Panc1 (cell line): ENCODE data around the gene SMARCA2. TPM values are rescaled to one million over a fixed set of nuclear protein-coding genes. Genes with fewer than 3 reads are reported as not detected.

Experiments
- ATAC-seq: fragments of 200-7000 bp; cut with Tn5 transposase; 2 replicates; pipeline ENCODE4 v1.9.1; 2020; ENCODE audit warnings: mild to moderate bottlenecking, moderate library complexity
- BruUV-seq: library from RNA; stranded (reverse); fragments of 400-500 nt; replicated peaks from 2 replicates; lab custom pipeline; 2021; lab: Mats Ljungman, UMichigan
- CTCF ChIA-PET: fragments of 300-600 bp; sonication (Branson Sonifier 250); formaldehyde crosslinking; loops from one replicate; lab custom pipeline; 2022; ENCODE audit warnings: antibody characterized with exemption; lab: Charles Lee
- POLR2A ChIA-PET: fragments of 300-600 bp; sonication (Branson Sonifier 250); formaldehyde crosslinking; loops from one replicate; lab custom pipeline; 2022; ENCODE audit warnings: antibody characterized with exemption; lab: Charles Lee
- DNase-seq: peaks from one replicate; pipeline ENCODE4 v3.0.0-alpha.2; 2010; ENCODE audit warnings: low read depth, low spot score
- H3K27ac ChIP-seq: 2 replicates; pipeline ENCODE4 v1.5.1; 2011; ENCODE audit warnings: mild to moderate bottlenecking, low read length, inconsistent platforms
- H3K27me3 ChIP-seq: fragments of 200-500 bp; sonication (Bioruptor generic); 2 replicates; pipeline ENCODE4 v1.6.0; 2014; ENCODE audit warnings: low read length, inconsistent platforms; ENCODE audit not compliant: control insufficient read depth, insufficient read depth
- H3K36me3 ChIP-seq: fragments of 200-500 bp; sonication (Bioruptor generic); 2 replicates; pipeline ENCODE4 v1.5.1; 2014; ENCODE audit warnings: inconsistent platforms, mild to moderate bottlenecking, low read length, moderate library complexity; ENCODE audit not compliant: control insufficient read depth, insufficient read depth
- H3K4me1 ChIP-seq: 2 replicates; pipeline ENCODE4 v1.5.1; 2011; ENCODE audit warnings: inconsistent platforms, mild to moderate bottlenecking, low read length, moderate library complexity; ENCODE audit not compliant: control insufficient read depth, insufficient read depth
- H3K4me3 ChIP-seq, 2 experiments: 2 replicates each; pipeline ENCODE4 v1.5.1; 2011 to 2012; ENCODE audit warnings: low read depth in 2 of 2, low read length in 2 of 2, mild to moderate bottlenecking in 2 of 2, inconsistent platforms in 1 of 2, moderate library complexity in 1 of 2
- H3K9me3 ChIP-seq: fragments of 200-500 bp; sonication (Bioruptor generic); 2 replicates; pipeline ENCODE4 v1.5.1; 2014; ENCODE audit warnings: low read depth, mild to moderate bottlenecking, inconsistent platforms, low read length, moderate library complexity; ENCODE audit not compliant: control insufficient read depth, insufficient read depth
- POLR2AphosphoS5 ChIP-seq: IDR thresholded peaks from 2 replicates; pipeline ENCODE4 v1.6.1; 2012; ENCODE audit warnings: mild to moderate bottlenecking, low read depth, low read length, moderate library complexity
- SIN3A ChIP-seq: IDR thresholded peaks from 2 replicates; pipeline ENCODE4 v1.6.1; 2012; ENCODE audit warnings: low read depth, mild to moderate bottlenecking, low read length, moderate library complexity, borderline replicate concordance; ENCODE audit not compliant: insufficient read depth
- TCF7L2 ChIP-seq: IDR thresholded peaks from 2 replicates; pipeline ENCODE4 v1.6.1; 2011; ENCODE audit warnings: mild to moderate bottlenecking, low read depth, low read length, inconsistent platforms
- in situ Hi-C: cut with HindIII; loops from 2 replicates; pipeline ENCODE4 v1.10.0; 2016; ENCODE audit warnings: low sequenced_read_pairs, low pct_unique_long_range_greater_than_20kb
- intact Hi-C: fragments of 100-400 bp; cut with micrococcal nuclease; formaldehyde crosslinking; loops from one replicate; pipeline ENCODE4 v1.10.0; 2022; ENCODE audit not compliant: unreplicated experiment
- total RNA-seq: library from RNA; stranded (reverse); gene quantifications from one replicate; pipeline ENCODE4 v1.2.1, GENCODE V29; 2021; ENCODE audit not compliant: unreplicated experiment
- TF ChIP-seq, protein P1 (sequence below), 2 experiments: IDR thresholded peaks; 2 replicates each; pipeline ENCODE4 v1.6.1; 2011 to 2012; ENCODE audit warnings: low read depth in 2 of 2, control low read depth in 1 of 2, low read length in 1 of 2, mild to moderate bottlenecking in 1 of 2, moderate library complexity in 1 of 2; ENCODE audit not compliant: insufficient read depth in 1 of 2
- TF ChIP-seq, protein P2 (sequence below): fragments of 450-650 bp; IDR thresholded peaks from 2 replicates; pipeline ENCODE4 v1.5.1; 2017; ENCODE audit warnings: mild to moderate bottlenecking

SMARCA2 gene
- total RNA-seq, 1 experiment from 2014 or later: 13.3 TPM

DNA sequence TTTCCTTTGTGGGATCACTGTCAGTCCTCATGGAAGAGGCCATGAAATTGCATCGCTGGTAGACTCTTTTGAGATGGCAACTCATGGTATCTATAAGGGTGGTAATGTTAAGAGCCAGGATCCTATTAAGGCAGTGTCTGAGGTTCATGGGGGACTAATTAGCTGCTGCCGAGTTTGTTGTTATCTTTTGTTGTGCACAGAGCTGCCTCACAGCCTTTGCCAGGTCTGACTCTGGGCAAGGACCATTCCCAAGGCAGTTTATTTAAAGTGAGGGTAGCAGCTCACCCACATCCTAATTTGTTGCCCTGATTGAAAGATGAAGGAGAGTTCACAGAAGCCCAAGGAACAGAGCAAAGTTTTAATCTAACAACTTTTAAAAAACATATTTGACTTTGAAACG, 7.9 kb downstream of the SMARCA2 start:
- in situ Hi-C loops: no loop called here
- Histone ChIP-seq H3K4me3 (no peak overlapping the region), H3K9me3 (no peaks in the 10 kb centered on the region), H3K36me3 (no peaks in the 10 kb centered on the region), H3K27me3 (no peaks in the 10 kb centered on the region), H3K27ac (no peak overlapping the region), H3K4me1 (no peaks in the 10 kb centered on the region)
- POLR2A ChIA-PET: no interaction called here
- CTCF ChIA-PET: no interaction called here
- intact Hi-C loops: no loop called here
- BruUV-seq: no TSS peak
- TF ChIP-seq, protein P1, sequence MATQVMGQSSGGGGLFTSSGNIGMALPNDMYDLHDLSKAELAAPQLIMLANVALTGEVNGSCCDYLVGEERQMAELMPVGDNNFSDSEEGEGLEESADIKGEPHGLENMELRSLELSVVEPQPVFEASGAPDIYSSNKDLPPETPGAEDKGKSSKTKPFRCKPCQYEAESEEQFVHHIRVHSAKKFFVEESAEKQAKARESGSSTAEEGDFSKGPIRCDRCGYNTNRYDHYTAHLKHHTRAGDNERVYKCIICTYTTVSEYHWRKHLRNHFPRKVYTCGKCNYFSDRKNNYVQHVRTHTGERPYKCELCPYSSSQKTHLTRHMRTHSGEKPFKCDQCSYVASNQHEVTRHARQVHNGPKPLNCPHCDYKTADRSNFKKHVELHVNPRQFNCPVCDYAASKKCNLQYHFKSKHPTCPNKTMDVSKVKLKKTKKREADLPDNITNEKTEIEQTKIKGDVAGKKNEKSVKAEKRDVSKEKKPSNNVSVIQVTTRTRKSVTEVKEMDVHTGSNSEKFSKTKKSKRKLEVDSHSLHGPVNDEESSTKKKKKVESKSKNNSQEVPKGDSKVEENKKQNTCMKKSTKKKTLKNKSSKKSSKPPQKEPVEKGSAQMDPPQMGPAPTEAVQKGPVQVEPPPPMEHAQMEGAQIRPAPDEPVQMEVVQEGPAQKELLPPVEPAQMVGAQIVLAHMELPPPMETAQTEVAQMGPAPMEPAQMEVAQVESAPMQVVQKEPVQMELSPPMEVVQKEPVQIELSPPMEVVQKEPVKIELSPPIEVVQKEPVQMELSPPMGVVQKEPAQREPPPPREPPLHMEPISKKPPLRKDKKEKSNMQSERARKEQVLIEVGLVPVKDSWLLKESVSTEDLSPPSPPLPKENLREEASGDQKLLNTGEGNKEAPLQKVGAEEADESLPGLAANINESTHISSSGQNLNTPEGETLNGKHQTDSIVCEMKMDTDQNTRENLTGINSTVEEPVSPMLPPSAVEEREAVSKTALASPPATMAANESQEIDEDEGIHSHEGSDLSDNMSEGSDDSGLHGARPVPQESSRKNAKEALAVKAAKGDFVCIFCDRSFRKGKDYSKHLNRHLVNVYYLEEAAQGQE (IDR thresholded peaks at IDR 0.05; ENCODE audit: insufficient read depth in 1 of 2, low read depth in 2 of 2, low read length in 1 of 2): no peak
- TF ChIP-seq TCF7L2 (no peak), POLR2AphosphoS5 (no peak), SIN3A (no peak)
- TF ChIP-seq, protein P2, sequence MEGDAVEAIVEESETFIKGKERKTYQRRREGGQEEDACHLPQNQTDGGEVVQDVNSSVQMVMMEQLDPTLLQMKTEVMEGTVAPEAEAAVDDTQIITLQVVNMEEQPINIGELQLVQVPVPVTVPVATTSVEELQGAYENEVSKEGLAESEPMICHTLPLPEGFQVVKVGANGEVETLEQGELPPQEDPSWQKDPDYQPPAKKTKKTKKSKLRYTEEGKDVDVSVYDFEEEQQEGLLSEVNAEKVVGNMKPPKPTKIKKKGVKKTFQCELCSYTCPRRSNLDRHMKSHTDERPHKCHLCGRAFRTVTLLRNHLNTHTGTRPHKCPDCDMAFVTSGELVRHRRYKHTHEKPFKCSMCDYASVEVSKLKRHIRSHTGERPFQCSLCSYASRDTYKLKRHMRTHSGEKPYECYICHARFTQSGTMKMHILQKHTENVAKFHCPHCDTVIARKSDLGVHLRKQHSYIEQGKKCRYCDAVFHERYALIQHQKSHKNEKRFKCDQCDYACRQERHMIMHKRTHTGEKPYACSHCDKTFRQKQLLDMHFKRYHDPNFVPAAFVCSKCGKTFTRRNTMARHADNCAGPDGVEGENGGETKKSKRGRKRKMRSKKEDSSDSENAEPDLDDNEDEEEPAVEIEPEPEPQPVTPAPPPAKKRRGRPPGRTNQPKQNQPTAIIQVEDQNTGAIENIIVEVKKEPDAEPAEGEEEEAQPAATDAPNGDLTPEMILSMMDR: no peak
- ATAC-seq: no peak
- DNase-seq: no peak

DNA sequence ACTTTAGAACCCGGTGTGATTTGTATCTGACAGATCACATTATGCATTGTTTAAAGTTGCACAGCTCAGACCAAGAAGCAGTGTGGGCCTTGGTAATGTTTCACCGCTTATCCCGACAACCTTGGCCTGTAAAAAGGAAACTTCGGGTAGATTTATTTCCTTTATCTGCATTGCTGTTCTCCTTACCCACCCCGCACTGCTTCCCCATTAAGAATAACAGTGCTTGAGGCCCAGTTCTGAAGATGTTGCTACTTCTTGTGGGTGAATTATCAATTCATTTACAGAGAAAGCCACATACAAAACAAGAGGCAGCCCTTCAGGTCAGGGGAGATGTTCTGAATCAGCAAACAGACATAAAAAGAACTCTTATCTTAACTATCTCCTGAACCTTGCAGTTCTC, 8.4 kb downstream of the SMARCA2 start:
- no TSS peak for BruUV-seq
- no peaks in the 10 kb centered on the region for H3K9me3 ChIP-seq
- in situ Hi-C loops (no loop called here), intact Hi-C loops (no loop called here)
- no peaks in the 10 kb centered on the region for H3K4me1 ChIP-seq
- H3K36me3 ChIP-seq: no peaks in the 10 kb centered on the region
- ChIA-PET CTCF (no interaction called here), POLR2A (no interaction called here)
- H3K4me3 ChIP-seq: no peak overlapping the region
- TF ChIP-seq TCF7L2 (no peak), SIN3A (no peak), POLR2AphosphoS5 (no peak)
- TF ChIP-seq, protein P1 (IDR thresholded peaks at IDR 0.05; ENCODE audit: insufficient read depth in 1 of 2, low read depth in 2 of 2, low read length in 1 of 2): no peak
- TF ChIP-seq, protein P2: no peak
- DNase-seq: no peak
- ATAC-seq: no peak
- no peaks in the 10 kb centered on the region for H3K27me3 ChIP-seq
- H3K27ac ChIP-seq: no peak overlapping the region
